Measurements from ENCODE around the gene LRRC15. TPM values are rescaled to one million over a fixed set of nuclear protein-coding genes. Genes with fewer than 3 reads are reported as not detected.

LRRC15 gene
- total and polyA plus RNA-seq, 2 experiments from 2014 or later, result 0.06 TPM; not detected in 1

DNA sequence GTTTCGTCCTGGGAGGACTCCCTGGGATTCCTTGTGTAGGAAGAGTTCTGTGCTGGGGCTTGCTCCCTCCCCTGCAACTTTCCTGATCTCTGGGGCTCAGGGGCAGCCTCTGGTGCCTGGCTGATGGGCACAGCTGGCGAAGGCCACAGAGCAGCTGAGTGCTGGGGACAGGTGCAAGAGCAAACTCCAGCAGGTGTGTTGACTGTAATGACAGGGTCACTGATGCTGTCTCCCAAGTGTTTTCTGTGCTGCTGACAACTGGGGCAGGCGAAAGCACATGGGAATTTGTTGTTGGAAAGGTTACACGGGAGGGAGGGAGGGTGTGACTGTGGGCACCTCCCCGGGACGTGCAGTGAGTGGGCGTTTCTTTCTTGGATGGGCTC, 40.0 kb downstream of the LRRC15 start:
- Histone ChIP-seq H3K9me3 (ENCODE audit: low read depth) (no peaks in the 10 kb centered on the region), H3K27me3 (peaks cover 7% of the 10 kb centered on the region), H3K4me3 (no peak overlapping the region), H3K27ac (no peak overlapping the region), H3K36me3 (no peaks in the 10 kb centered on the region), H3K4me1 (ENCODE audit: low read depth) (peaks cover 7% of the 10 kb centered on the region)
- DNase-seq (ENCODE audit: low read depth in 1 of 2, low spot score in 1 of 2), result no peak
- TF ChIP-seq, protein P1, sequence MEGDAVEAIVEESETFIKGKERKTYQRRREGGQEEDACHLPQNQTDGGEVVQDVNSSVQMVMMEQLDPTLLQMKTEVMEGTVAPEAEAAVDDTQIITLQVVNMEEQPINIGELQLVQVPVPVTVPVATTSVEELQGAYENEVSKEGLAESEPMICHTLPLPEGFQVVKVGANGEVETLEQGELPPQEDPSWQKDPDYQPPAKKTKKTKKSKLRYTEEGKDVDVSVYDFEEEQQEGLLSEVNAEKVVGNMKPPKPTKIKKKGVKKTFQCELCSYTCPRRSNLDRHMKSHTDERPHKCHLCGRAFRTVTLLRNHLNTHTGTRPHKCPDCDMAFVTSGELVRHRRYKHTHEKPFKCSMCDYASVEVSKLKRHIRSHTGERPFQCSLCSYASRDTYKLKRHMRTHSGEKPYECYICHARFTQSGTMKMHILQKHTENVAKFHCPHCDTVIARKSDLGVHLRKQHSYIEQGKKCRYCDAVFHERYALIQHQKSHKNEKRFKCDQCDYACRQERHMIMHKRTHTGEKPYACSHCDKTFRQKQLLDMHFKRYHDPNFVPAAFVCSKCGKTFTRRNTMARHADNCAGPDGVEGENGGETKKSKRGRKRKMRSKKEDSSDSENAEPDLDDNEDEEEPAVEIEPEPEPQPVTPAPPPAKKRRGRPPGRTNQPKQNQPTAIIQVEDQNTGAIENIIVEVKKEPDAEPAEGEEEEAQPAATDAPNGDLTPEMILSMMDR (IDR thresholded peaks at IDR 0.05; ENCODE audit: low read depth, low read length), result no peak

DNA sequence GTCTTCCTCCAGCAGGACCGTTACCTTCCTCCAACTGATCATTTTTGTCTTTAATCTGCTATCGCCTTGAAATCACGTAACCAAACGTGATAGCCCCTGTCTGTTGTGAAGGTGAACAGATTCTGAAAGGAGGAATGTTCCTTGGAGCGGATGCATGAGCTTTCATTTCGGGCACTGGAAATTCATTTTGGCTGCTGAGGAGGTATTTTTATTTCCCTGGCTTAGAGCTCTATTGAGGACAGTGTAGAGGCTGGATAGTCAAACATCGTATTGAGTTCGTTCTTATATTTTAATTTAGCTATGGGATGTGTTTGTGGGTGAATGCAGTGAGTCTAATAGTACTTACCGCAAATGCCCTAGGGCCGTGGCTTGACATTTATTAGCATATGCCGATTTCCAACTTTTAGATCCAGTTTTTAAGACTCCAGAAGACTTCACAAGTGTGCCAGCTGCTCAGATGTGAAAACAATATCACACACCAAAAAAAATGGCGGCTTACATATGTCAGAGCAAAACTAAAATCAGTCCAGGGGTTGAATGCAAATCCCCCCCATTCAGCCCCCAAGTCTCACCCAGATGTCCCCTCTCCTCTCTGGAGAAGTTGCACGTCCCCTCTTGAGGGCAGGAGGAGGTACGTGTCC, 40.5 kb downstream of the LRRC15 start:
- peaks cover 11% of the 10 kb centered on the region for H3K4me1 ChIP-seq (ENCODE audit: low read depth)
- H3K27ac ChIP-seq, result no peak overlapping the region
- no peak overlapping the region for H3K4me3 ChIP-seq
- no peaks in the 10 kb centered on the region for H3K9me3 ChIP-seq (ENCODE audit: low read depth)
- DNase-seq (ENCODE audit: low read depth in 1 of 2, low spot score in 1 of 2), result no peak
- no peaks in the 10 kb centered on the region for H3K36me3 ChIP-seq
- H3K27me3 ChIP-seq, result peaks cover 7% of the 10 kb centered on the region
- TF ChIP-seq, protein P1 (IDR thresholded peaks at IDR 0.05; ENCODE audit: low read depth, low read length), result no peak

DNA sequence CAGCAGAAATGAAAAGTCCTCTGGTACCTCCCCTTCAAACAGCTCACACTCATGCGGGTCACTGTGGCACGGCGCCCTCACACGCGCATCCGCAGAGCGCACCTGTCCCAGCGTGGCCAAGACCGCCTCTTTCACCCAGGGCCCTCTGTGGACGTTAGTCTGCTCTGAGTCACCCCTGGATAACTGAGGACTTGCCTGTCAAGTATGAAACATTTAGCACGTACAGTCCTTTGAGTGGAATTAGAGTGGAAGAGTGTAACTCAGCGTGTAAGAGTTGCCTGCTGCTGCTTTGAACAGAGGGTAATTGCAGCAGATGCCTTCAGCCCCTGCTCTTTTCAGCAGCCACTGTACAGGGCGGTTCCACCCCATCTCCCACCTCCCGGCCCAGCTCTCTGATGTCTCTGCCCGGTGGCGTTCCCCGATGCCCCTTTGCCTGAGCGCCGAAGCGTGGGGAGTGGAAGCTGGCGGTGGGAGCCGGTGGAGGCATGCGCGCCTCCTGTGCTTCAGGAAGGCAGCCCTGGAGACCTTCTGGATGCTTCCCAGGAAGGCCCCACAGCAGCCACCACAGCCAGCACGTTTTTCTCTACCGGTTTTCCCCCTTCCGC, 41.4 kb downstream of the LRRC15 start:
- peak overlapping the region; percentile 6 for H3K27ac ChIP-seq
- H3K36me3 ChIP-seq, result no peaks in the 10 kb centered on the region
- no peak overlapping the region for H3K4me3 ChIP-seq
- DNase-seq (ENCODE audit: low read depth in 1 of 2, low spot score in 1 of 2), result peak in 1 of 2 donors; percentile 54
- peaks cover 4% of the 10 kb centered on the region for H3K27me3 ChIP-seq
- TF ChIP-seq, protein P1 (IDR thresholded peaks at IDR 0.05; ENCODE audit: low read depth, low read length), result no peak
- H3K9me3 ChIP-seq (ENCODE audit: low read depth), result no peaks in the 10 kb centered on the region
- H3K4me1 ChIP-seq (ENCODE audit: low read depth), result peaks cover 16% of the 10 kb centered on the region

DNA sequence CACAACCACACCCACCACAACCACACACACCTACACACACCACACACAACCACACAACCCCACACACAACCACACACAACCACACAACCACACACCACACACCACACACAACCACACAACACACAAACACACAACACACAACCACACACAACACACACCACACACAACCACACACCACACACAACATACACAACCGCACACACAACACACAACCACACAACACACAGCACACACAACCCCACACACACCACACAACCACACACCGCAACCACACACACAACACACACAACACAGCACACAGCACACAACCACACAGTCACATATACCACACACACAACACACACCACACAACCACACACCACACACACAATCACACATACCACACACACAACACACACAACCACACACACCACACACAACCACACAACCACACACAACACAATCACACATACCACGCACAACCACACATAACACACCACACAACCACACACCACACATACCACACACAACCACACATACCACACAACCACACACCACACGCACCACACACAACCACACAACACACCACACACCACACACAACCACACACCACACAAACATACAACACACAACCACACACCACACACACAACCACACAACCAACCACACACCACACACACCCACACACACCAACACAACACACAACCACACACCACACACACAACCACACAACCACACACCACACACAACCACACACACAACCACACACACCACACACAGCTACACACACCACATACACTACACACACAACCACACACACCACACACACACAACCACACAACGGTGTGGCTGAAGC, 42.1 kb downstream of the LRRC15 start:
- Histone ChIP-seq H3K4me1 (ENCODE audit: low read depth) (peaks cover 23% of the 10 kb centered on the region), H3K9me3 (ENCODE audit: low read depth) (no peaks in the 10 kb centered on the region), H3K4me3 (no peak overlapping the region), H3K27ac (peak overlapping the region; percentile 6), H3K27me3 (no peaks in the 10 kb centered on the region), H3K36me3 (no peaks in the 10 kb centered on the region)
- TF ChIP-seq, protein P1 (IDR thresholded peaks at IDR 0.05; ENCODE audit: low read depth, low read length), result no peak
- DNase-seq (ENCODE audit: low read depth in 1 of 2, low spot score in 1 of 2), result peak in 1 of 2 donors; percentile 39

DNA sequence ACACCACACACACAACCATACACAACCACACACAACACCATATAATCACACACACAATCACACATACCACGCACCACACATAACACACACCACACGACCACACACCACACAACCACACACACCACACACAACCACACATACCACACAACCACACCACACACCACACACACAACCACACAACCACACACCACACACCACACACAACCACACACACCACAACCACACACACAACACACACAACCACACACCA, 42.6 kb downstream of the LRRC15 start:
- no peaks in the 10 kb centered on the region for H3K36me3 ChIP-seq
- no peaks in the 10 kb centered on the region for H3K9me3 ChIP-seq (ENCODE audit: low read depth)
- TF ChIP-seq, protein P1 (IDR thresholded peaks at IDR 0.05; ENCODE audit: low read depth, low read length), result no peak
- H3K27ac ChIP-seq, result no peak overlapping the region
- DNase-seq (ENCODE audit: low read depth in 1 of 2, low spot score in 1 of 2), result no peak
- no peak overlapping the region for H3K4me3 ChIP-seq
- H3K27me3 ChIP-seq, result no peaks in the 10 kb centered on the region
- H3K4me1 ChIP-seq (ENCODE audit: low read depth), result peaks cover 29% of the 10 kb centered on the region
